Prostate gland (tissue), 2 donors: ENCODE measurements around the gene PNPLA5. TPM values are rescaled to one million over a fixed set of nuclear protein-coding genes. Genes with fewer than 3 reads are reported as not detected.

Experiments used
- DNase-seq: peaks from one replicate; pipeline ENCODE4 v3.0.0-alpha.2; 2019; ENCODE audit warnings: low spot score
- H3K27ac ChIP-seq, 2 donors: fragments of 200-600 bp; sonication (generic); 2 replicates each; pipeline ENCODE4 v1.5.1; 2017 to 2019
- H3K27me3 ChIP-seq: fragments of 200-600 bp; sonication (generic); replicated peaks from 2 replicates; pipeline ENCODE4 v1.5.1; 2019; ENCODE audit not compliant: insufficient read depth
- H3K36me3 ChIP-seq, 2 donors: fragments of 200-600 bp; sonication (generic); 1 replicate in 1 of 2; 2 replicates in 1 of 2; pipeline versions ENCODE4 v1.5.1 to v1.8.1; 2017 to 2019
- H3K4me1 ChIP-seq: fragments of 200-600 bp; sonication (generic); replicated peaks from 2 replicates; pipeline ENCODE4 v1.5.1; 2019
- H3K4me3 ChIP-seq, 2 donors: fragments of 200-600 bp; sonication (generic); 2 replicates each; pipeline ENCODE4 v1.5.1; 2017 to 2019
- H3K9me3 ChIP-seq: fragments of 200-600 bp; sonication (generic); 2 replicates; pipeline ENCODE4 v1.5.1; 2017
- CTCF ChIP-seq, 4 experiments: fragments of 200-600 bp in 2 of 4; fragments of 450-650 bp in 2 of 4; sonication (generic) in 2 of 4; IDR thresholded peaks; 1 replicate in 3 of 4; 2 replicates in 1 of 4; pipeline ENCODE4 v1.5.1; 2016 to 2019; ENCODE audit warnings: antibody characterized with exemption in 4 of 4, mild to moderate bottlenecking in 2 of 4, moderate library complexity in 2 of 4
- POLR2A ChIP-seq: fragments of 450-650 bp; IDR thresholded peaks from one replicate; pipeline ENCODE4 v1.6.1; 2016; ENCODE audit warnings: antibody characterized with exemption, mild to moderate bottlenecking
- POLR2AphosphoS5 ChIP-seq: sonication (generic); formaldehyde crosslinking; IDR thresholded peaks from one replicate; pipeline ENCODE4 v1.6.1; 2017; ENCODE audit warnings: antibody characterized with exemption
- WGBS: methylation state at CpG from one replicate; pipeline ENCODE4 v1.1.5; 2018; 5-methylcytosine and 5-hydroxymethylcytosine counted together
- intact Hi-C: fragments of 100-400 bp; cut with DNase I; formaldehyde crosslinking; loops from one replicate; pipeline ENCODE4 v1.14.2; 2022
- total RNA-seq, 2 donors: library from RNA; depleted of rRNA; stranded (reverse); fragments of >200 nt; gene quantifications; one replicate each; pipeline ENCODE4 v1.1.0, GENCODE V29; 2016

PNPLA5 gene
- not detected for total RNA-seq

- peaks cover 31% of the 10 kb centered on the region for H3K27me3 ChIP-seq
- H3K36me3 ChIP-seq: no peaks in the 10 kb centered on the region
- no peaks in the 10 kb centered on the region for H3K9me3 ChIP-seq
- 2% methylated on average over 36 of the region's 72 CpGs for WGBS
- no peak within 1 kb of the TSS for H3K27ac ChIP-seq
- intact Hi-C loops: no loop called here
- no peak within 1 kb of the TSS for H3K4me3 ChIP-seq
- DNase-seq: no peak
- H3K4me1 ChIP-seq: peaks cover 5% of the 10 kb centered on the region
- TF ChIP-seq POLR2A (no peak), POLR2AphosphoS5 (no peak)
Observed at GRCh38 chr22:43891360-43892182, at the start of gene PNPLA5. Gene PNPLA5 (minus strand): TSS chr22:43892013. CDS start chr22:43891880, 133 bp downstream.

- Histone ChIP-seq H3K36me3 (no peaks in the 10 kb centered on the region), H3K27me3 (no peaks in the 10 kb centered on the region), H3K4me3 (no peak overlapping the region), H3K9me3 (no peaks in the 10 kb centered on the region), H3K4me1 (no peaks in the 10 kb centered on the region), H3K27ac (no peak overlapping the region)
- intact Hi-C loops: no loop called here
- DNase-seq: no peak
- TF ChIP-seq POLR2A (no peak), POLR2AphosphoS5 (no peak), CTCF (IDR thresholded peaks at IDR 0.05) (no peak)
- WGBS: 92% methylated on average over 6 of the region's 6 CpGs
Observed at GRCh38 chr22:43941449-43941848, 49.6 kb upstream of the PNPLA5 start.

GRCh38 chr22:43931771-43932170, 40.0 kb upstream of the PNPLA5 start:
- peak; percentile 24 for TF ChIP-seq POLR2AphosphoS5
- TF ChIP-seq POLR2A: no peak
- no peak for TF ChIP-seq CTCF (IDR thresholded peaks at IDR 0.05)
- DNase-seq: peak; percentile 16
- 33% methylated on average over 4 of the region's 4 CpGs for WGBS

GRCh38 chr22:43928908-43929307, 37.1 kb upstream of the PNPLA5 start:
- TF ChIP-seq POLR2AphosphoS5 (no peak), POLR2A (no peak), CTCF (IDR thresholded peaks at IDR 0.05) (no peak)
- Histone ChIP-seq H3K27ac (no peak overlapping the region), H3K36me3 (no peaks in the 10 kb centered on the region), H3K4me3 (no peak overlapping the region), H3K27me3 (no peaks in the 10 kb centered on the region), H3K9me3 (no peaks in the 10 kb centered on the region), H3K4me1 (no peaks in the 10 kb centered on the region)
- intact Hi-C loops: no loop called here
- DNase-seq: no peak
- WGBS: 86% methylated on average over 6 of the region's 6 CpGs

More at GRCh38 chr22:43931771-43932170, 40.0 kb upstream of the PNPLA5 start:
- intact Hi-C loops: no loop called here
- Histone ChIP-seq H3K36me3 (no peaks in the 10 kb centered on the region), H3K27ac (no peak overlapping the region), H3K27me3 (no peaks in the 10 kb centered on the region), H3K4me3 (no peak overlapping the region), H3K4me1 (no peaks in the 10 kb centered on the region), H3K9me3 (no peaks in the 10 kb centered on the region)

GRCh38 chr22:43928468-43928867, 36.7 kb upstream of the PNPLA5 start:
- DNase-seq: no peak
- no peak overlapping the region for H3K4me3 ChIP-seq
- 93% methylated on average over 5 of the region's 5 CpGs for WGBS

GRCh38 chr22:43926349-43926710, 34.5 kb upstream of the PNPLA5 start:
- TF ChIP-seq POLR2A (no peak), CTCF (IDR thresholded peaks at IDR 0.05) (no peak)
- no peak for DNase-seq
- WGBS: 80% methylated on average over 1 of the region's 1 CpG
- no peaks in the 10 kb centered on the region for H3K4me1 ChIP-seq
- intact Hi-C loops: no loop called here
- H3K9me3 ChIP-seq: no peaks in the 10 kb centered on the region
- no peak overlapping the region for H3K27ac ChIP-seq
- no peak overlapping the region for H3K4me3 ChIP-seq
- H3K36me3 ChIP-seq: no peaks in the 10 kb centered on the region
- H3K27me3 ChIP-seq: no peaks in the 10 kb centered on the region

More at GRCh38 chr22:43928468-43928867, 36.7 kb upstream of the PNPLA5 start:
- TF ChIP-seq POLR2A: no peak
- no peak for TF ChIP-seq POLR2AphosphoS5
- intact Hi-C loops: no loop called here
- Histone ChIP-seq H3K27me3 (no peaks in the 10 kb centered on the region), H3K36me3 (no peaks in the 10 kb centered on the region), H3K27ac (no peak overlapping the region), H3K9me3 (no peaks in the 10 kb centered on the region), H3K4me1 (no peaks in the 10 kb centered on the region)
